NCI-H2171 (cell line): ENCODE measurements around the gene GAB1.

Source experiments
- DNase-seq: peaks from one replicate; lab custom pipeline; 2025; lab: John Stamatoyannopoulos, UW

The GAB1 gene

GRCh38 chr4:143358923-143359643 is 22.4 kb downstream of the GAB1 start:
- DNase-seq: no peak

- DNase-seq: no peak
These were observed 23.0 kb downstream of the GAB1 start for GRCh38 chr4:143359644-143360193.

- DNase-seq: no peak
These were observed 24.4 kb downstream of the GAB1 start for GRCh38 chr4:143360838-143361625.

- DNase-seq: no peak
These were observed 25.8 kb downstream of the GAB1 start for GRCh38 chr4:143362349-143363046.

- DNase-seq: no peak
These were observed 26.7 kb downstream of the GAB1 start for GRCh38 chr4:143363332-143363731.

GRCh38 chr4:143364063-143364462 is 27.4 kb downstream of the GAB1 start:
- DNase-seq: no peak

- DNase-seq: no peak
These were observed 31.2 kb downstream of the GAB1 start for GRCh38 chr4:143367863-143368262.

GRCh38 chr4:143369552-143369951 is 32.9 kb downstream of the GAB1 start:
- DNase-seq: no peak

GRCh38 chr4:143372093-143372915 is 35.6 kb downstream of the GAB1 start:
- no peak for DNase-seq

- DNase-seq: no peak
These were observed 37.6 kb downstream of the GAB1 start for GRCh38 chr4:143374255-143374654.

GRCh38 chr4:143374771-143375170 is 38.1 kb downstream of the GAB1 start:
- no peak for DNase-seq

- DNase-seq: no peak
These were observed 38.8 kb downstream of the GAB1 start for GRCh38 chr4:143375326-143376073.

GRCh38 chr4:143377611-143378099 is 41.0 kb downstream of the GAB1 start:
- no peak for DNase-seq

GRCh38 chr4:143380629-143381028 is 44.0 kb downstream of the GAB1 start:
- DNase-seq: no peak

- no peak for DNase-seq
These were observed 44.8 kb downstream of the GAB1 start for GRCh38 chr4:143381189-143382118.

- DNase-seq: no peak
These were observed 45.9 kb downstream of the GAB1 start for GRCh38 chr4:143382596-143382995.

- DNase-seq: no peak
These were observed 46.4 kb downstream of the GAB1 start for GRCh38 chr4:143383005-143383574.

- no peak for DNase-seq
These were observed 47.8 kb downstream of the GAB1 start for GRCh38 chr4:143384381-143384994.

- no peak for DNase-seq
These were observed 50.1 kb downstream of the GAB1 start for GRCh38 chr4:143386812-143387211.
